Left lung (tissue), 10 donors: ENCODE measurements around the gene ATG5. TPM values are rescaled to one million over a fixed set of nuclear protein-coding genes. Genes with fewer than 3 reads are reported as not detected.

Experiments
- ATAC-seq: fragments of 200-7000 bp; cut with Tn5 transposase; one replicate; pipeline ENCODE4 v1.9.1; 2020; ENCODE audit warnings: moderate library complexity
- DNase-seq, 4 donors: peaks; one replicate each; pipeline ENCODE4 v3.0.0-alpha.2; 2013 to 2020
- H3K27ac ChIP-seq, 2 donors: fragments of 200-600 bp; sonication (generic) in 1 of 2; one replicate each; pipeline versions ENCODE4 v1.5.0 to v1.8.0; 2020 to 2021
- H3K27me3 ChIP-seq, 2 donors: fragments of 200-600 bp; sonication (generic) in 1 of 2; one replicate each; pipeline versions ENCODE4 v1.5.0 to v1.8.0; 2020 to 2021
- H3K36me3 ChIP-seq, 2 donors: fragments of 200-600 bp; sonication (generic) in 1 of 2; one replicate each; pipeline versions ENCODE4 v1.5.0 to v1.8.0; 2020 to 2021
- H3K4me1 ChIP-seq, 2 donors: fragments of 200-600 bp; one replicate each; pipeline ENCODE4 v1.8.0; 2021
- H3K4me3 ChIP-seq, 2 donors: fragments of 200-600 bp; sonication (generic) in 1 of 2; one replicate each; pipeline versions ENCODE4 v1.5.0 to v1.8.0; 2020 to 2021; ENCODE audit warnings: mild to moderate bottlenecking in 1 of 2
- H3K9me3 ChIP-seq, 2 donors: fragments of 200-600 bp; sonication (generic) in 1 of 2; one replicate each; pipeline versions ENCODE4 v1.5.0 to v1.8.0; 2020 to 2021
- intact Hi-C, 2 donors: fragments of 100-400 bp; cut with DNase I; formaldehyde crosslinking; loops; one replicate each; pipeline versions ENCODE4 v1.11.2 to v1.14.2; 2022
- polyA plus RNA-seq, 6 donors: library from polyadenylated mRNA; unstranded; fragments of 120-200 nt; gene quantifications; one replicate each; pipeline ENCODE4 v1.2.1, GENCODE V29; 2013; ENCODE audit not compliant: insufficient read length in 6 of 6
- total RNA-seq, 2 donors: library from RNA; stranded (reverse); fragmentation: NEBNext Ultra II Directional; extraction: Animal tissue kit (Norgen Biotek cat#: 25700); gene quantifications; one replicate each; pipeline ENCODE4 v1.2.1, GENCODE V29; 2021
- TF ChIP-seq, protein P1 (sequence below), 2 donors: fragments of 200-600 bp; sonication (generic) in 1 of 2; IDR thresholded peaks; one replicate each; pipeline versions ENCODE4 v1.5.0 to v1.8.0; 2021; ENCODE audit warnings: antibody characterized with exemption in 2 of 2
- donor health status: DM: no; HTN: yes; CAD: no.
- donor health status: DM: no; HTN: no; CAD: no.

The ATG5 gene
- total and polyA plus RNA-seq, 8 donors: 30.9 to 42.1 (median 37.4) TPM

DNA sequence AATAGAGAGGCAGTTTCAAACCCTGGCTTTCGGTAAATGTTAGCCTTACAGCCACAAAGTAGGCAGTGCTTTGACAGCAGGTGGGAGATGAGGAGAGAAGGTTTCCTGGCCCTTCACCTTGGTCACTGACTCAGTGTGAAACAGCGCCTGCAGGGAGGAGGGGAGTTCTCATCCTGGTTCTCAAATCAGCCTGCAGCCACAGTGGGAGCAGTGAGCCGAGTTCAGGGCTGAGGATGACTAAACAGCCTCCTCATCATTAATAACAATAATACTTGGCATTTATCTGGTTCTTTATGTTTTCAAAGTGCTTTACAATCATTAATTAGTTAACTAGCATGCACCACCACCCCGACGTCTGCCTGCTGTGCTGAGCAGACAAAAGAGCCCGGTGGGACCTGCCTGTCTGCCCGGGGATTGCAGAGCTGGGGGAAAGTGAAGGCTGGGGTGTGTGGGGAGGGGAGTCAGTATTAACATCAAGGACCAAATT, 179.8 kb downstream of the ATG5 start:
- Histone ChIP-seq H3K27me3 (no peaks in the 10 kb centered on the region), H3K9me3 (no peaks in the 10 kb centered on the region), H3K4me1 (no peaks in the 10 kb centered on the region), H3K27ac (no peak overlapping the region), H3K36me3 (no peaks in the 10 kb centered on the region), H3K4me3 (no peak overlapping the region)
- intact Hi-C loops: no loop called here
- DNase-seq (no peak), ATAC-seq (no peak)
- TF ChIP-seq, protein P1, sequence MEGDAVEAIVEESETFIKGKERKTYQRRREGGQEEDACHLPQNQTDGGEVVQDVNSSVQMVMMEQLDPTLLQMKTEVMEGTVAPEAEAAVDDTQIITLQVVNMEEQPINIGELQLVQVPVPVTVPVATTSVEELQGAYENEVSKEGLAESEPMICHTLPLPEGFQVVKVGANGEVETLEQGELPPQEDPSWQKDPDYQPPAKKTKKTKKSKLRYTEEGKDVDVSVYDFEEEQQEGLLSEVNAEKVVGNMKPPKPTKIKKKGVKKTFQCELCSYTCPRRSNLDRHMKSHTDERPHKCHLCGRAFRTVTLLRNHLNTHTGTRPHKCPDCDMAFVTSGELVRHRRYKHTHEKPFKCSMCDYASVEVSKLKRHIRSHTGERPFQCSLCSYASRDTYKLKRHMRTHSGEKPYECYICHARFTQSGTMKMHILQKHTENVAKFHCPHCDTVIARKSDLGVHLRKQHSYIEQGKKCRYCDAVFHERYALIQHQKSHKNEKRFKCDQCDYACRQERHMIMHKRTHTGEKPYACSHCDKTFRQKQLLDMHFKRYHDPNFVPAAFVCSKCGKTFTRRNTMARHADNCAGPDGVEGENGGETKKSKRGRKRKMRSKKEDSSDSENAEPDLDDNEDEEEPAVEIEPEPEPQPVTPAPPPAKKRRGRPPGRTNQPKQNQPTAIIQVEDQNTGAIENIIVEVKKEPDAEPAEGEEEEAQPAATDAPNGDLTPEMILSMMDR (IDR thresholded peaks at IDR 0.05): no peak

DNA sequence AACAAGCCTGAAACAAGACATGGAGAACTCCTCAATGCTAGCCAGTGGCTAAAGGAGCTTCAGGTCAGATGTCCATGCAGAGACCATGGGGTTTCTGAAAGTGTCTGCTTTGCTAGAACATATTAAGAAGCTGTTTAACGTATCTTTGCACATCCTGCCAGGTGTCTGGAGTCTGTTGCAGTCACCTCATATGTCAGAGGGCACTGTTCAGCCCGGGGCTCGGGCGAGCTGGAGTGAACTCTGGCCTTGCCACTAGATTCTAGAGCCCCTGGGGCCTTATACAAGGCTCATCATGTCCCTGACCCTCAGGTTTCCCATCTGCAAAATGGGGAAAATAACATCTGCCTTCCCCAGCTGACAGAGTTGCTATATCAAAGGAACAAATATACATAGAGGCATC, 180.4 kb downstream of the ATG5 start:
- TF ChIP-seq, protein P1 (IDR thresholded peaks at IDR 0.05): no peak
- no peak overlapping the region for H3K4me3 ChIP-seq
- H3K36me3 ChIP-seq: no peaks in the 10 kb centered on the region
- ATAC-seq (no peak), DNase-seq (no peak)
- H3K4me1 ChIP-seq: no peaks in the 10 kb centered on the region
- H3K27me3 ChIP-seq: no peaks in the 10 kb centered on the region
- intact Hi-C loops: no loop called here
- no peaks in the 10 kb centered on the region for H3K9me3 ChIP-seq
- H3K27ac ChIP-seq: no peak overlapping the region

DNA sequence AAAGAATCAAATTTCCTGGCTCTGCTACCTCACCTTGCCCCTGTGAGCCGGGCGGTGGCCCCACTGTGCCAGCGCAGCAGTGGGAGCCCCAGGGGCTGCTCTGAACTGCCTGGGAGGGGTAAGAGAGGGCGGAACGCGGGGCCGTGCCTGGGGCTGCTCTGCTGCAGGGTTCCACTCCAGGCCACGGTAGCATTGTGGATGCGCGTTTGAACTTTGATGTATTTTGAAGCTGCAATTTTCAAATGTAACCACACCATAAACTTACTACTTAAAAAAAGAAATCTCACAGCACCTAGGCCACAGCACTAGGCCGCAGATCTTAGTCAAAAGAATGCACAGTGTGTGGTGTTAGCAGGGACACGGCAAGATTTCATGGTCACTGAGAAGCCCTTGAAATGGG, 181.9 kb downstream of the ATG5 start:
- Histone ChIP-seq H3K9me3 (no peaks in the 10 kb centered on the region), H3K4me3 (no peak overlapping the region), H3K27me3 (no peaks in the 10 kb centered on the region), H3K27ac (no peak overlapping the region), H3K4me1 (no peaks in the 10 kb centered on the region), H3K36me3 (no peaks in the 10 kb centered on the region)
- TF ChIP-seq, protein P1 (IDR thresholded peaks at IDR 0.05): no peak
- DNase-seq (no peak), ATAC-seq (no peak)
- intact Hi-C loops: no loop called here

DNA sequence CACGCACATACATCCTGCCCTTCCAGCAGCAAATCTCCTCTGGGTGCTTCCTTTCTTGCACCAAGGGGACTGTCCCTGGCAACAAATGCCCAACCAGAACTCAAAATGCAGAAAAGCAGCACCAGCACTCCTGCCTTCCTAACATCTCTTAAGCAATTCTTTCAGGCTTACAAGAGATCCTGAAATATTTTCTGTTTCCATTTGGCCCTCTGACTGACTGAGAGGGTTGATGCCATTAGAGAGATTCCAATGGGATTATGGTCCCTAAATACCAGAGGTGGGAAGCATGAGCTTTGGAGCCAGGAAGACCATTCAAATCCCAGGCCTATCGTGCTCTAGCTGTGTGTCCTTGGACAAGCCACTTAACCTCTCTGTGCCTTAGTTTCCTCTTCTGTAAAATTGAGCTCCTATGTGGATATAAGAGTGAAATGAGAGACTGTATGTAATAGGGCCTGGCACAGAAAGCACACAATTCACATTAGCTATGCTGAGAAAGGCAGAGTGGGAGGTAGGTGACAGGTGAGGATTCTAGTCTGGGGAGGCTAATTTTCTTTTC, 182.6 kb downstream of the ATG5 start:
- H3K4me1 ChIP-seq: no peaks in the 10 kb centered on the region
- TF ChIP-seq, protein P1 (IDR thresholded peaks at IDR 0.05): no peak

DNA sequence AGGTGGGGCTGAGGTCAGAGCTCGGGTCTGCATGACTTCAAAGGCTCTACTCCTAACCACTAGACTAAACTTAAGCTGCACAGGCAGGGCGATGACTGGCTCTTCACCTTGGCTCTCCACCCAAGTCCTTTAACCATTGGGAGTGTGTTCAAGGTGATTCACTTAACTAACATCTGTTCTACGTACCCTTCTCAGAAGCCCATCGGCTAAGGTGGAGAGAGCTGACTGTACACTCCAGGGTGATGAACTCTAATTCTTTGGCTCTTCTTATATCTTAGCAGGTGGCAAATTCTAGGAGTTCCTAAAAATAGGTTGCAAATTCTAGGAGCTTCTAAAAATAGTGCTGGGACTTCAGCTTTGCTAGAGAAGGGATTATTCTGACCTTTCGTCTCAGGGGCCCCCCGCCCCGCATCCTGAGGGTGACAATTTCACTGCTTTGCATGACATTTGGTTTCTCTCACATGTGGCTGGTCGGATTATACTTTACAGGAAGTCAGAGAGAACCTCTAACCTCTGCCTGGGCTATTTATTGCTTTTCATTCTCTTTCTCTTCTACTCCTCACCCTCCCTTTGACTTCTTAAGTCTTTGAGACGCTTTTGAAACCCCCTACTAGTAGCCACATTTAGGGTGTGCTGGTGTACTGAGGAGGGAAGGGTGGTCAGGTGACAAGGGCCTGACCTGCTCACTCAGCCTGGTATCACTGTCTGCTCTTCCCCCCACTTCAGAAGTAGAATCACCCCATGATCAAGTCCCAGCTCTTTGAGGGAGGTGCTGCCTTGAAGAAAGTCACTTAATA, 183.9 kb downstream of the ATG5 start:
- Histone ChIP-seq H3K9me3 (no peaks in the 10 kb centered on the region), H3K4me3 (no peak overlapping the region), H3K27ac (no peak overlapping the region), H3K4me1 (no peaks in the 10 kb centered on the region), H3K27me3 (no peaks in the 10 kb centered on the region), H3K36me3 (no peaks in the 10 kb centered on the region)
- peak; percentile 81 for ATAC-seq
- peak in 1 of 4 donors; percentile 52 for DNase-seq
- TF ChIP-seq, protein P1 (IDR thresholded peaks at IDR 0.05): no peak
- intact Hi-C loops: no loop called here

More for the DNA sequence above, 182.6 kb downstream of the ATG5 start:
- no peaks in the 10 kb centered on the region for H3K27me3 ChIP-seq
- no peak overlapping the region for H3K4me3 ChIP-seq
- H3K9me3 ChIP-seq: no peaks in the 10 kb centered on the region
- H3K27ac ChIP-seq: no peak overlapping the region
- no peak for DNase-seq
- H3K36me3 ChIP-seq: no peaks in the 10 kb centered on the region
- no peak for ATAC-seq
- intact Hi-C loops: no loop called here
